SK-N-SH (cell line): ENCODE data around the gene TMEM132E. TPM values are rescaled to one million over a fixed set of nuclear protein-coding genes. Genes with fewer than 3 reads are reported as not detected.

Experiments used
- CTCF ChIA-PET: fragments of 300-600, 350-600 bp; formaldehyde crosslinking; extraction: SDS; loops from one replicate; lab custom pipeline; 2021; lab: Yijun Ruan, JAX
- POLR2A ChIA-PET: fragments of 350-600 bp; sonication (Branson Sonifier 250); formaldehyde crosslinking; extraction: SDS; loops from one replicate; lab custom pipeline; 2020; ENCODE audit warnings: antibody characterized with exemption, inconsistent platforms; lab: Yijun Ruan, JAX
- DNase-seq: peaks from one replicate; pipeline ENCODE4 v3.0.0; 2012
- H2AFZ ChIP-seq: fragments of 200-600 bp; sonication (generic); 2 replicates; pipeline ENCODE4 v1.8.1; 2016; ENCODE audit warnings: antibody characterized with exemption, mild to moderate bottlenecking, low read depth
- H3F3A ChIP-seq: fragments of 200-600 bp; sonication (generic); replicated peaks from 2 replicates; pipeline ENCODE3; 2016; ENCODE audit warnings: antibody characterized with exemption, mild to moderate bottlenecking; ENCODE audit not compliant: insufficient read depth
- H3K27ac ChIP-seq, 2 experiments: fragments of 200-500 bp in 1 of 2; fragments of 200-600 bp in 1 of 2; sonication (Bioruptor generic) in 1 of 2; sonication (generic), shearing (Covaris generic) in 1 of 2; 2 replicates each; pipeline versions ENCODE4 v1.5.1 to v1.6.1; 2014 to 2016; ENCODE audit warnings: low read depth in 2 of 2, inconsistent platforms in 1 of 2, low read length in 1 of 2, mild to moderate bottlenecking in 1 of 2, mixed read lengths in 1 of 2
- H3K27me3 ChIP-seq: fragments of 200-600 bp; sonication (generic), shearing (Covaris generic); 2 replicates; pipeline ENCODE4 v1.6.1; 2016; ENCODE audit warnings: mixed run types; ENCODE audit not compliant: insufficient read depth
- H3K36me3 ChIP-seq, 2 experiments: fragments of 200-500 bp in 1 of 2; fragments of 200-600 bp in 1 of 2; sonication (Bioruptor generic) in 1 of 2; sonication (generic) in 1 of 2; replicated peaks in 1 of 2; 2 replicates each; pipeline versions ENCODE3 to v1.5.1; 2014 to 2016; ENCODE audit warnings: low read length in 1 of 2, mild to moderate bottlenecking in 1 of 2; ENCODE audit not compliant: insufficient read depth in 2 of 2, control insufficient read depth in 1 of 2
- H3K4me1 ChIP-seq, 2 experiments: fragments of 200-500 bp in 1 of 2; fragments of 200-600 bp in 1 of 2; sonication (Bioruptor generic) in 1 of 2; sonication (generic), shearing (Covaris generic) in 1 of 2; 2 replicates each; pipeline versions ENCODE4 v1.5.1 to v1.6.1; 2014 to 2016; ENCODE audit warnings: low read depth in 1 of 2, low read length in 1 of 2, mixed run types in 1 of 2; ENCODE audit not compliant: insufficient read depth in 2 of 2, control insufficient read depth in 1 of 2
- H3K4me2 ChIP-seq: fragments of 200-600 bp; sonication (generic), shearing (Covaris generic); 2 replicates; pipeline ENCODE4 v1.6.1; 2017; ENCODE audit warnings: mixed run types
- H3K4me3 ChIP-seq, 2 experiments: fragments of 200-500 bp in 1 of 2; fragments of 200-600 bp in 1 of 2; sonication (Bioruptor generic) in 1 of 2; sonication (generic), shearing (Covaris generic) in 1 of 2; 2 replicates each; pipeline versions ENCODE4 v1.5.1 to v1.8.1; 2014 to 2016; ENCODE audit warnings: low read depth in 2 of 2, inconsistent platforms in 1 of 2, low read length in 1 of 2, mild to moderate bottlenecking in 1 of 2, mixed read lengths in 1 of 2, moderate library complexity in 1 of 2
- H3K79me2 ChIP-seq: fragments of 200-600 bp; sonication (generic); 2 replicates; pipeline ENCODE4 v1.8.1; 2017; ENCODE audit warnings: mild to moderate bottlenecking; ENCODE audit not compliant: insufficient read depth
- H3K9ac ChIP-seq: fragments of 200-600 bp; sonication (generic); 2 replicates; pipeline ENCODE4 v1.6.1; 2017; ENCODE audit warnings: mixed run types
- H3K9me2 ChIP-seq: fragments of 200-600 bp; sonication (generic); 2 replicates; pipeline ENCODE4 v1.6.1; 2017; ENCODE audit warnings: mixed run types
- H3K9me3 ChIP-seq: fragments of 200-600 bp; sonication (generic); 2 replicates; pipeline ENCODE4 v1.6.1; 2017; ENCODE audit warnings: mixed run types, mild to moderate bottlenecking, moderate library complexity
- H4K20me1 ChIP-seq: fragments of 200-600 bp; sonication (generic); 2 replicates; pipeline ENCODE4 v1.6.1; 2017; ENCODE audit warnings: mild to moderate bottlenecking, mixed run types; ENCODE audit not compliant: insufficient read depth
- CTCF ChIP-seq: fragments of 200-600 bp; sonication (generic); IDR thresholded peaks from 2 replicates; pipeline ENCODE4 v1.6.1; 2017; ENCODE audit warnings: antibody characterized with exemption, mild to moderate bottlenecking, moderate library complexity
- EZH2phosphoT487 ChIP-seq: fragments of 200-600 bp; sonication (generic); IDR thresholded peaks from 2 replicates; pipeline ENCODE4 v1.6.1; 2017; ENCODE audit warnings: low read depth, mixed run types, mild to moderate bottlenecking, antibody characterized with exemption, moderate library complexity, borderline replicate concordance
- NRF1 ChIP-seq: IDR thresholded peaks from 2 replicates; pipeline ENCODE4 v1.6.1; 2012; ENCODE audit warnings: low read depth, mild to moderate bottlenecking, low read length
- RCOR1 ChIP-seq: fragments of 150-350 bp; IDR thresholded peaks from 2 replicates; pipeline ENCODE4 v1.6.1; 2017; ENCODE audit warnings: antibody characterized with exemption, low read length
- REST ChIP-seq: IDR thresholded peaks from 2 replicates; pipeline ENCODE4 v1.6.1; 2012; ENCODE audit warnings: mild to moderate bottlenecking, low read depth, low read length, moderate library complexity
- RFX5 ChIP-seq: IDR thresholded peaks from 2 replicates; pipeline ENCODE4 v1.6.1; 2012; ENCODE audit warnings: mild to moderate bottlenecking, improper control_type of control experiment, low read length
- RXRA ChIP-seq: IDR thresholded peaks from 2 replicates; pipeline ENCODE4 v1.4.0; 2012; ENCODE audit warnings: low read depth, mild to moderate bottlenecking, borderline replicate concordance
- TCF12 ChIP-seq: IDR thresholded peaks from 2 replicates; pipeline ENCODE4 v1.4.0; 2012
- TEAD4 ChIP-seq: IDR thresholded peaks from 2 replicates; pipeline ENCODE4 v1.4.0; 2012; ENCODE audit warnings: mild to moderate bottlenecking, borderline replicate concordance; ENCODE audit not compliant: insufficient read depth
- USF1 ChIP-seq: IDR thresholded peaks from 2 replicates; pipeline ENCODE4 v1.4.0; 2012; ENCODE audit warnings: low read depth, borderline replicate concordance
- WGBS: methylation state at CpG from one replicate; pipeline ENCODE4 v1.1.6; 2017; ENCODE audit warnings: low lambda C conversion rate; 5-methylcytosine and 5-hydroxymethylcytosine counted together
- polyA plus RNA-seq, 3 experiments: library from polyadenylated mRNA; depleted of rRNA; stranded (reverse); fragments of >200 nt; gene quantifications; 2 replicates each; pipeline ENCODE4 v1.2.3, GENCODE V29; 2012

TMEM132E gene
- polyA plus RNA-seq, 1 of the 3 experiments (the other 2 are of a cell fraction): not detected

GRCh38 chr17:34658811-34659560 lies 79.6 kb downstream of the TMEM132E start:
- no peak for DNase-seq
- no peak overlapping the region for H3K27ac ChIP-seq
- H3K9ac ChIP-seq: no peak overlapping the region
- H2AFZ ChIP-seq: no peak overlapping the region
- TF ChIP-seq NRF1 (no peak), RFX5 (no peak), RXRA (no peak), RCOR1 (no peak), REST (no peak), EZH2phosphoT487 (no peak), TCF12 (no peak)
- H3K9me2 ChIP-seq: no peaks in the 10 kb centered on the region
- H3K9me3 ChIP-seq: no peaks in the 10 kb centered on the region
- CTCF ChIA-PET: interaction anchor here (1.2 to 1.3 kb wide), 3 partner anchors 12 to 43 kb away, joined by 3 to 7 read pairs (median 4); no protein-coding TSS in a partner anchor
- POLR2A ChIA-PET: no interaction called here
- H3K79me2 ChIP-seq: no peaks in the 10 kb centered on the region
- no peak overlapping the region for H3K4me3 ChIP-seq
- WGBS: 49% methylated on average over 7 of the region's 10 CpGs
- peaks cover 0 to 23% of the 10 kb centered on the region in 2 experiments; a peak in 2 of 4 replicates for H3K4me1 ChIP-seq
- no peaks in the 10 kb centered on the region for H4K20me1 ChIP-seq
- no peak overlapping the region for H3K4me2 ChIP-seq
- no peaks in the 10 kb centered on the region for H3K36me3 ChIP-seq
- no peaks in the 10 kb centered on the region for H3F3A ChIP-seq
- no peaks in the 10 kb centered on the region for H3K27me3 ChIP-seq

GRCh38 chr17:34663714-34664113 lies 84.3 kb downstream of the TMEM132E start:
- CTCF ChIA-PET: interaction anchor here (1.3 kb wide), 1 partner anchor 121 kb away, joined by 3 read pairs; no protein-coding TSS in a partner anchor
- Histone ChIP-seq H3K79me2 (no peaks in the 10 kb centered on the region), H3K27me3 (no peaks in the 10 kb centered on the region), H3K4me2 (no peak overlapping the region), H3K4me1 (peaks cover 0 to 10% of the 10 kb centered on the region in 2 experiments; a peak in 1 of 4 replicates), H3K9me3 (no peaks in the 10 kb centered on the region), H3K9ac (no peak overlapping the region), H3K9me2 (no peaks in the 10 kb centered on the region), H2AFZ (no peak overlapping the region), H3K36me3 (no peaks in the 10 kb centered on the region), H3F3A (no peaks in the 10 kb centered on the region)
- DNase-seq: no peak
- POLR2A ChIA-PET: no interaction called here
- 24% methylated on average over 3 of the region's 3 CpGs for WGBS
- TF ChIP-seq RXRA: no peak
- TF ChIP-seq USF1: no peak
- TF ChIP-seq REST: no peak
- TF ChIP-seq TEAD4: no peak
- TF ChIP-seq CTCF: no peak
- TF ChIP-seq, all 33 proteins: peak for 0
- no peak overlapping the region for H3K4me3 ChIP-seq
- no peaks in the 10 kb centered on the region for H4K20me1 ChIP-seq
- no peak overlapping the region for H3K27ac ChIP-seq
